T-helper 2 cell treated with Interferon-gamma antibody and Interleukin-4, amounts not matched to agents 5 μg/mL and 100 μg/mL, for 36 hours (primary cell): ENCODE data around the gene SLC9A9.

Experiments
- DNase-seq: peaks from one replicate; pipeline ENCODE4 v3.0.0; 2021; ENCODE audit warnings: low spot score
- H3K27ac Mint-ChIP-seq: one replicate; pipeline ENCODE4 v1.8.0; 2021; ENCODE audit warnings: mild to moderate bottlenecking, mixed read lengths
- H3K27me3 Mint-ChIP-seq: one replicate; pipeline ENCODE4 v1.8.0; 2021; ENCODE audit warnings: low read depth, mixed read lengths
- H3K36me3 Mint-ChIP-seq: one replicate; pipeline ENCODE4 v1.8.0; 2021; ENCODE audit warnings: low read depth, mixed read lengths
- H3K4me1 Mint-ChIP-seq: one replicate; pipeline ENCODE4 v1.8.0; 2021; ENCODE audit warnings: low read depth, mixed read lengths
- H3K4me3 Mint-ChIP-seq: one replicate; pipeline ENCODE4 v1.8.0; 2022; ENCODE audit warnings: mild to moderate bottlenecking, moderate library complexity, mixed read lengths
- H3K9me3 Mint-ChIP-seq: one replicate; pipeline ENCODE4 v1.8.0; 2021; ENCODE audit warnings: mixed read lengths

The SLC9A9 gene

DNA sequence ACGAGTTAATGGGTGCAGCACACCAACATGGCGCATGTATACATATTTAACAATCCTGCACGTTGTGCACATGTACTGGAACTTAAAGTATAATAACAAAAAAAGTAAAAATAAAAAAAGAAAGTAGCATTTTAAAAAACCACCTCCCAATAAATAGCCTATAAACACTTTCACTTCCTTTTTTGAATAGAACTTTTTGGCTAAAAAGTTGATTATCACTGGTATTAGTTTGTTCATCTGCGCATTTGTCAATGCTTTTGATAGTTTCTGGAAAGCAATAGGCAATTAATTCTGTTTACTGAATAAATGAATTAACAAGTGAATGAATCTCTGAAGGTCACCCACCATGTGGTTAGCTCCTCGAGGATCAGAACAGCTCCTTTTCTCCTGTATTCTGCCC lies 179.9 kb downstream of the SLC9A9 start:
- no peak overlapping the region for H3K4me3 Mint-ChIP-seq
- H3K36me3 Mint-ChIP-seq = no peaks in the 10 kb centered on the region
- H3K27ac Mint-ChIP-seq = no peak overlapping the region
- peaks cover 2% of the 10 kb centered on the region for H3K4me1 Mint-ChIP-seq
- H3K27me3 Mint-ChIP-seq = peaks cover 6% of the 10 kb centered on the region
- no peak for DNase-seq
- peaks cover 3% of the 10 kb centered on the region for H3K9me3 Mint-ChIP-seq

DNA sequence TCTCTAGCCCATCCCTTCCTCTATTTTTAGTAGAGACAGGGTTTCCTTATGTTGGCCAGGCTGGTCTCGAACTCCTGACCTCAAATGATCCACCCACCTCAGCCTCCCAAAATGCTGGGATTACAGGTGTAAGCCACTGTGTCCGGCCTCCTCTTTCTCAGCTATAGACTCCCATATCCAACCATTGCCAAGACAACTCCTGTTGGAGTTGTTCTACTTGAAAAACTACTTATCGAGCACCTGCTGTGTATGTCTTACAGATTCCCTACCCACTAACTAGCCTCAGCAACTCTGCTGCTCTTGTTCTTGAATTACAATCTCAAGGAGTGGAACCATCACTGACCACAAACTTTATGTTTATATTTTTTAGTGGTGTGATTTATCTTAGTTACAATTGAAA lies 186.6 kb downstream of the SLC9A9 start:
- Mint-ChIP-seq H3K4me1 (no peaks in the 10 kb centered on the region), H3K27ac (no peak overlapping the region), H3K36me3 (no peaks in the 10 kb centered on the region), H3K4me3 (no peak overlapping the region), H3K9me3 (peaks cover 4% of the 10 kb centered on the region), H3K27me3 (peaks cover 2% of the 10 kb centered on the region)
- no peak for DNase-seq

- Mint-ChIP-seq H3K4me3 (no peak overlapping the region), H3K36me3 (no peaks in the 10 kb centered on the region), H3K9me3 (peaks cover 4% of the 10 kb centered on the region), H3K27me3 (no peaks in the 10 kb centered on the region), H3K4me1 (no peaks in the 10 kb centered on the region), H3K27ac (no peak overlapping the region)
- no peak for DNase-seq
These were observed 189.4 kb downstream of the SLC9A9 start for GRCh38 chr3:143658861-143659260.

GRCh38 chr3:143658116-143658515 lies 190.2 kb downstream of the SLC9A9 start:
- no peaks in the 10 kb centered on the region for H3K36me3 Mint-ChIP-seq
- DNase-seq = no peak

GRCh38 chr3:143657391-143657790 lies 190.9 kb downstream of the SLC9A9 start:
- H3K9me3 Mint-ChIP-seq = no peaks in the 10 kb centered on the region
- no peaks in the 10 kb centered on the region for H3K4me1 Mint-ChIP-seq
- no peaks in the 10 kb centered on the region for H3K27me3 Mint-ChIP-seq
- H3K4me3 Mint-ChIP-seq = no peak overlapping the region
- no peak overlapping the region for H3K27ac Mint-ChIP-seq
- H3K36me3 Mint-ChIP-seq = no peaks in the 10 kb centered on the region
- no peak for DNase-seq

More at GRCh38 chr3:143658116-143658515, 190.2 kb downstream of the SLC9A9 start:
- Mint-ChIP-seq H3K4me1 (no peaks in the 10 kb centered on the region), H3K4me3 (no peak overlapping the region), H3K27me3 (no peaks in the 10 kb centered on the region), H3K27ac (no peak overlapping the region), H3K9me3 (no peaks in the 10 kb centered on the region)

DNA sequence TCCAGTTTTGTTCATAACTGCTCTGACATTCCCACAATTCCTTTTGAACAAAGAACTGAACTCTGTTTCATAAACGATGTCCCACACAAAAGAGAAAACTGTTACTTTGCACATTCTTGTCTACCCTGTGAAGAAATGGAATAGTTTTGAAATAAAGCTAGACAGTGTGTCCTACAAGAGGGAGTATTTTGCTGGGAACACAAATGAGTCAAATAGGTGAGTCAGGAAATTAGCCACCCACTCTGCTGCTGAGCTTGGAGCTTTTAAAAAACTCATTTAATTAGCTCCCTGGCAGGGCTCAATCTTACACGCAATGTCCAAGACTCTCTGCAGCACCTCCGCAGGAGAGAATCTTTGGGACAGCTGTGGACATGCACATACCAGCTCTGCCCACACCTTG lies 193.4 kb downstream of the SLC9A9 start:
- Mint-ChIP-seq H3K27ac (no peak overlapping the region), H3K36me3 (no peaks in the 10 kb centered on the region), H3K9me3 (no peaks in the 10 kb centered on the region), H3K27me3 (no peaks in the 10 kb centered on the region), H3K4me3 (no peak overlapping the region), H3K4me1 (no peaks in the 10 kb centered on the region)
- no peak for DNase-seq

GRCh38 chr3:143653935-143654334 lies 194.3 kb downstream of the SLC9A9 start:
- no peak overlapping the region for H3K4me3 Mint-ChIP-seq
- H3K36me3 Mint-ChIP-seq = no peaks in the 10 kb centered on the region
- H3K27me3 Mint-ChIP-seq = no peaks in the 10 kb centered on the region
- DNase-seq = no peak
- H3K27ac Mint-ChIP-seq = no peak overlapping the region
- no peaks in the 10 kb centered on the region for H3K9me3 Mint-ChIP-seq
- no peaks in the 10 kb centered on the region for H3K4me1 Mint-ChIP-seq

DNA sequence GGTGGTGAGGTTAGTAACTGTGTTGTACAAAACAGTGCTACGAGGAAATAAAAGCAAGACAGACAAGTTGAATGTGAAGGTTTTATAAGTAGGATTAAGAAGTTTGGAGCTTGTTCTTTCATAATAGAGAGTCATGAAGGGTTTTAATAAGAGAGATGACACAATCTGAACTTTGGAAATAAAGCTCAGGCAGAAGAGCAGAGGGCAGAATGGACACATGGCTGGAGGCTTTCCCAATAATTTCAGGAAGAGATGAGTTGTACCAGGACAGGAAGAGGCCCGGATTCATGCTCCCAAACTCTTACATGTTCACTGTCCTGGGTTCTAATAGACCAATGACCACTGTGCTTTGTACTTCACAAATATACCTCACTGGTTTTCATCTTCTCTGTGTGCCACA lies 194.8 kb downstream of the SLC9A9 start:
- Mint-ChIP-seq H3K27ac (no peak overlapping the region), H3K9me3 (no peaks in the 10 kb centered on the region), H3K36me3 (no peaks in the 10 kb centered on the region), H3K4me1 (no peaks in the 10 kb centered on the region), H3K27me3 (no peaks in the 10 kb centered on the region), H3K4me3 (no peak overlapping the region)
- no peak for DNase-seq

DNA sequence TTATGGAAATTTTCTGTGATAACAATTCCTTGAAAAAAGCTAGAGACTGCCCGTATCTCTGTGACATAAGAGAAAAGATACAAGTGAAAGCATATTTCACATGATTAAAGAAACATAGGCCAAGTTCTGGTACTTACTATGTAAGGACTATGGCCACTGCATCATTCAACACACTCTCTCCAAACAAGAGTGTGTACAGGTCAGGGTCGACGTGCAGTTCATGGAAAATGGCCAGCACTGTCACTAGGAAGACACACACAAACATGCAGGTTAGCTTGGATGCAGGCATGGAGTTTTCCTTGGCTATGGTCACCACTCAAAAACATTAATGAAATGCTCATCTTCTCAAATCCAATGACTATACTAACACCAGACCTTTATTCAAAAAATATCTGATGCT lies 196.2 kb downstream of the SLC9A9 start:
- no peaks in the 10 kb centered on the region for H3K36me3 Mint-ChIP-seq
- H3K9me3 Mint-ChIP-seq = no peaks in the 10 kb centered on the region
- H3K4me3 Mint-ChIP-seq = no peak overlapping the region
- no peaks in the 10 kb centered on the region for H3K27me3 Mint-ChIP-seq
- no peaks in the 10 kb centered on the region for H3K4me1 Mint-ChIP-seq
- no peak for DNase-seq
- no peak overlapping the region for H3K27ac Mint-ChIP-seq

- no peaks in the 10 kb centered on the region for H3K27me3 Mint-ChIP-seq
- H3K27ac Mint-ChIP-seq = no peak overlapping the region
- no peaks in the 10 kb centered on the region for H3K9me3 Mint-ChIP-seq
- no peaks in the 10 kb centered on the region for H3K4me1 Mint-ChIP-seq
- H3K4me3 Mint-ChIP-seq = no peak overlapping the region
- no peak for DNase-seq
- no peaks in the 10 kb centered on the region for H3K36me3 Mint-ChIP-seq
These were observed 197.4 kb downstream of the SLC9A9 start for GRCh38 chr3:143650827-143651226.

- Mint-ChIP-seq H3K27ac (no peak overlapping the region), H3K36me3 (no peaks in the 10 kb centered on the region), H3K4me3 (no peak overlapping the region), H3K9me3 (no peaks in the 10 kb centered on the region), H3K27me3 (no peaks in the 10 kb centered on the region), H3K4me1 (no peaks in the 10 kb centered on the region)
- DNase-seq = no peak
These were observed 198.1 kb downstream of the SLC9A9 start for GRCh38 chr3:143650120-143650519.

DNA sequence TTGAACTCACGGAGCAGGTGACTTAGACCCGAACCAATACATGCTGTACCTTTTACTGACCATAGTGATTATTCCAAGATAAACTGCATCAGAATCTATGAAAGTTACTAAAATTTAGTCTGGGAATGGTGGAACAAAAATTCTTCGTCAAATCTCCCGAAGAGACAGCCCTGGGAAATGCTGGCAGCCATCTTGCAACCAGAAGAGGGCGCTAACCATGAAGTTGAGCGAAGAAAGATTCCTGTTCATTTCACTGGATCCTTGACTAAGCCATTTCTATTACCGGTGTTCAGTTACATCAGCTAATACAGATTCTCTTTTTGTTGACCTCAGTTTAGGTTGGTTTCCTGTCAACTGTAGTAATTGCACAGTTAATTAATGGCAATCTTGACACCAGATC lies 199.6 kb downstream of the SLC9A9 start:
- no peaks in the 10 kb centered on the region for H3K9me3 Mint-ChIP-seq
- H3K4me3 Mint-ChIP-seq = no peak overlapping the region
- H3K27me3 Mint-ChIP-seq = no peaks in the 10 kb centered on the region
- no peak overlapping the region for H3K27ac Mint-ChIP-seq
- H3K36me3 Mint-ChIP-seq = no peaks in the 10 kb centered on the region
- no peaks in the 10 kb centered on the region for H3K4me1 Mint-ChIP-seq
- DNase-seq = no peak

DNA sequence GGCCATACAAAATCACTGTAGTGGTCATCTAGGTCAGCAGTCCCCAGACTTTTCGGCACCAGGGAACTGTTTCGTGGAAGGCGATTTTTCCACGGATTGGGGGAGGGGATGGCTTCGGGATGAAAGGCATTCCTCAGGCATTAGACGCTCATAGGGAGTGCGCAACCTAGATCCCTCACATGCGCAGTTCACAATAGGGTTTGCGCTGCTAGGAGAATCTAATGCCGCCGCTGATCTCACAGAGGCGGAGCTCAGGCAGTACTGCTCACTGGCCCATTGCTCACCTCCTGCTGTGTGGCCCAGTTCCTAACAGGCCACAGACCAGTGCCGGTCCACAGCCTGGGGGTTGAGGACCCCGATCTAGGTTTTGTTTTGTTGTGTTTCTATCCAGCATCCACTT lies 200.1 kb downstream of the SLC9A9 start:
- H3K4me3 Mint-ChIP-seq = no peak overlapping the region
- no peaks in the 10 kb centered on the region for H3K4me1 Mint-ChIP-seq
- no peaks in the 10 kb centered on the region for H3K36me3 Mint-ChIP-seq
- H3K9me3 Mint-ChIP-seq = no peaks in the 10 kb centered on the region
- no peak overlapping the region for H3K27ac Mint-ChIP-seq
- DNase-seq = no peak
- no peaks in the 10 kb centered on the region for H3K27me3 Mint-ChIP-seq

- no peak overlapping the region for H3K4me3 Mint-ChIP-seq
- peak; percentile 10 for DNase-seq
These were observed 203.7 kb downstream of the SLC9A9 start for GRCh38 chr3:143644370-143645089.

DNA sequence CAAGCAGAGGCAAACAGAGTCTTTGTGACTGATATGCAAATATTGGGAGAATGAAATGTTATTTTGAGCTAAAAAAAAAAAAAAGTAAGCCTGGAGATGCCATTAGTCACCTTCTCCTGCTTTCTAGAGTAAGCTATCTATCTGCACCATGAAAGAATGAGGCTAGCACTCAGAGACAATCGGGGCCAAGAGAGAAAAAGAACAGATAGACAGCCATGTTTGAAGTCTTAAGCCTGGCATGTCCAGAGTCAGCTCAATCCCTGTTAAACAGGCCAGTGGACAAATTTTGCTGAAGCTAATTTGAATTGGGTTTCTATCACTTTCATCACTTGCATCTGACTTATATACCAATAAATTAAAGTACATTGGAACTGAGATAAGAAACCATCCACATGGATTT lies 204.4 kb downstream of the SLC9A9 start:
- no peaks in the 10 kb centered on the region for H3K4me1 Mint-ChIP-seq
- DNase-seq = no peak
- no peak overlapping the region for H3K27ac Mint-ChIP-seq
- H3K9me3 Mint-ChIP-seq = no peaks in the 10 kb centered on the region
- no peak overlapping the region for H3K4me3 Mint-ChIP-seq
- H3K27me3 Mint-ChIP-seq = no peaks in the 10 kb centered on the region
- no peaks in the 10 kb centered on the region for H3K36me3 Mint-ChIP-seq

More at GRCh38 chr3:143644370-143645089, 203.7 kb downstream of the SLC9A9 start:
- no peaks in the 10 kb centered on the region for H3K4me1 Mint-ChIP-seq
- H3K27ac Mint-ChIP-seq = no peak overlapping the region
- H3K9me3 Mint-ChIP-seq = no peaks in the 10 kb centered on the region
- H3K36me3 Mint-ChIP-seq = no peaks in the 10 kb centered on the region
- H3K27me3 Mint-ChIP-seq = no peaks in the 10 kb centered on the region
